GM19324 (cell line): Measurements from ENCODE around the gene CCDC57.
"Not testable (repeated sequence)": the region's sequence is repeated elsewhere in the genome, so short reads cannot be mapped to it uniquely, and the experiment has no call there.

Source experiments
- ATAC-seq: cut with Tn5 transposase; IDR thresholded peaks from one replicate; pipeline ENCODE4 v1.9.1; 2021; ENCODE audit warnings: mild to moderate bottlenecking, moderate library complexity; ENCODE audit not compliant: unreplicated experiment, low FRiP score

CCDC57 gene

DNA sequence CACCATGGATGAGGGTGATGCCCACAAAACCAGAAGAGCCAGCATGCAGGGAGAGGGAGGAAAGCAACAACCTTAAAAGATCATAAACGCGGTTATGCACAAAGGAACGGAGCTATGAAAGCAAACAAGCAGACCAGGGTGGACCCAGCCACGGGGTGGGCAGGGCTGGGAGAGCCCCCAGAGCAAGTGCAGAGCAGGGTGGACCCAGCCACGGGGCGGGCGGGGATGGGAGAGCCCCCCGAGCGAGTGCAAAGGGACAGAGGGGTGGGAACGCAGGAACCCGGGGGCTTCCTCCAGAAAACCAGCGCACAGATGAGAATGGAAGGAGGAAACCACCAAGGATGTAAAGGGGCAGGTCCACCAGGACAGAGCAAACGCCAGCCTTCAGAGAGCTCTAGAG is 33.2 kb downstream of the CCDC57 start:
- ATAC-seq: no peak

DNA sequence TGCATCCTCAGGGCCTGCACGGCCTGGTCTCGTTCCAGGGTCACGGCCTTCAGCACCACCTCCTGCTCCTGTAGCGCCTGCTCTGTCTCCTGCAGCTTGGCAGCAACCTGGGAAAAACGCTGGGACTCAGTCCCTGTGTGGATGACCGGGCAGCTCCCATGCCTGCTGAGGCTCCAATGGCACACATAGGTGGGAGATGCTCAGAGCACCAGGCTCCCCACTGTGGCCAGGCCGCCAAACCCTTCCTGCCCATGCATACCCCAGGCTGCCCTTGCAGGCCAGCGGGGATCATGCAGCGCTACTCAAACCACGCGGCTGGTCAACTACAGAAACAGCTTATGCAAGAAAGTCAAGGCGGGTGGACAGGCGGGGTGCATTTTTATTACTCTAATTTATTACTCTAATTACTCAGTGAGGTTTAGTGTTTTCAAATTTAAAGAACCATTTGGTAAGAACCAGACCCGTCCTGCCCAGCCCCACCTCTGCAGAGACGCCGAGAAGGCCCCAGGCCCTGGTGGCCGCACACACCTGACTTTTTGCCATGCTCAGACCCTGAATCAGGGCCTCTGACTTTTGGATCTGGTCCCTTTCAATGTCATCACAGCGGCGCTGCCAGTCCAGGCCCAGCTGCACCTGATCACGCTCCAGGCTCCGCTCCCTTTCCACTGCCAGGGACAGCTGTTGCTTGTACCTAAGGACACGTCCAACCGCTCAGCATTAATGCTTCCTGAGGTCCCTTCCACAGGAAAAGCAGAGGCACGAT is 34.0 kb downstream of the CCDC57 start:
- no peak for ATAC-seq

DNA sequence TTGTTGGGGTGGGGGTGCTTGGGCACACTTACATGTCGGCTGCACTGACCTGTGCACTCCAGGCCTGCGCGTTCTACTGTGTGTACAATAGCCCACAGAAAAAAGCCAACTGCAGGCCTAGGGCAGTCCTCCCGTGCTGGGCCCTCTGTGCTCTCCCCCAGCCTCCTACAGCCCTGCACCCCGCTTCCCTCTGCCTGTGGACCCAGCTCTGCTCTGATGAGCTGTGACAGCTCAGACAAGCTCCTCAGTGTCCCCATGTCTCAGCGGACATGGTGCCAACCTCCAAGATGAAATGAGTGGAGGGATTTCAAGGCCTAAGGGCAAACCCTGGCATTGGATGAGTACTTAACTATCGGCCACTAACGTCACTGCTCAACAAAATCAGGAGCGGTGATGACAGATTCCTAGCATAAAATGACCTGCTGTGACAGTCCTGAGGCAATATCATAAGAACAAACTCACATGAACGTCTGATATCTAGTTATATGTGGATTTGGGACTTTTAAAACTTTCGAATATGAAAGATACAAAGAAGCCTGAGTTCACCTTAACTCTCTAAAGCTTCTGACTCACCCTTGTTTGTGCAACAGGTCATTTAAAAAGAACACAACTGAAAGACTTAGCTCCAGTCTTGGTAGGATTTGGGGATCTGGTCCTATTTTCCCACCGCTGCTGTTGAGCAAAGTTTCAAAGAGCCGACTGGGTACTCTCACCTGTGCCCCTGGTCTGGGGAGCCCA is 34.7 kb downstream of the CCDC57 start:
- ATAC-seq: no peak

DNA sequence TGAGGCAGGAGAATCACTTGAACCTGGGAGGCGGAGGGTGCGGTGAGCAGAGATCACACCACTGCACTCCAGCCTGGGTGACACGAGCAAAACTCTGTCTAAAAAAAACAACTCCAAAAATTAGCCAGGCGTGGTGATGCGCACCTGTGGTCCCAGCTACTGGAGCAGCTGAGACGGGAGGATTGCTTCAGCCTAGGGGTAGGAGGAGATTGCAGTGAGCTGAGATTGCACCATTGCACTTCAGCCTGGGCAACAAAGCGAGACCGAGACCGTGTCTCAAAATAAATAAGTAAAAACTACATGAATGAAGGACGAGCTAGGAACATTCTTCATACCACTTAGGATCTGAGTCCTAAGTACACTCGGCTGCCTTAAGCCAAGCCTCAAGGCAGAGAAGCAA is 35.4 kb downstream of the CCDC57 start:
- no peak for ATAC-seq

DNA sequence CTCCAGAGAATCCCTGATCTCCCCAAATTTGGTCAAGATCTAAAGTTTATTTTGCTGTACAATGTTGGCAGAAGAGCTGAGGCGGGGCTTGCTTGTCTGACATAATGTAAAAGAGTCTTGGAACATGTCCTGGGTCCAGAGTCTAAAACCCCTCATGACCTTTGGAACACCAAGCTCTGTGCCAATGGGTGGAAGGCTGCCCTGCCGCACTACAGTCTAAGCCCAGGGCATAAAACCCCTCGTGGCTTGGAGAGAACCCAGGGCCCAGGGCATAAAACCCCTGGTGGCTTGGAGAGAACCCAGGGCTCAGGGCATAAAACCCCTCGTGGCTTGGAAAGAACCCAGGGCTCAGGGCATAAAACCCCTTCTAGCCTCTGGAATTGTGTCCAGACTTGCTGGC is 36.7 kb downstream of the CCDC57 start:
- no peak for ATAC-seq

DNA sequence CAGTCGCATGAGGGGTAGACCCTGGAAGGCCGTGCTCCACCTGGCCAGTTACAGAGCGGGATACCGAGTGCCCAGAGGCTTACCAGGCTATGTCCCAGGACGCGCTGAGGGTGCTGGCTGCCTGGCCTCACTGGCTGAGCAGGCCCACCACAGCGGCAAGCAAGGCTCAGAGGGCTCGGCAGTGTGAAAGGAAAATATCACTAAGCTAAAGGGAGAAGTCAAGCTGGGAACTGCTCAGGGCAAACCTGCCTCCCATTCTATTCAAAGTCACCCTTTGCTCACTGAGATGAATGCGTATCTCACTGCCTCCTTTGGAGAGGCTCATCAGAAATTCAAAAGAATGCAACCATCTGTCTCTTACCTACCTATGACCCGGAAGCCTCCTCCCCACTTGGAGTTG is 37.4 kb downstream of the CCDC57 start:
- no peak for ATAC-seq

DNA sequence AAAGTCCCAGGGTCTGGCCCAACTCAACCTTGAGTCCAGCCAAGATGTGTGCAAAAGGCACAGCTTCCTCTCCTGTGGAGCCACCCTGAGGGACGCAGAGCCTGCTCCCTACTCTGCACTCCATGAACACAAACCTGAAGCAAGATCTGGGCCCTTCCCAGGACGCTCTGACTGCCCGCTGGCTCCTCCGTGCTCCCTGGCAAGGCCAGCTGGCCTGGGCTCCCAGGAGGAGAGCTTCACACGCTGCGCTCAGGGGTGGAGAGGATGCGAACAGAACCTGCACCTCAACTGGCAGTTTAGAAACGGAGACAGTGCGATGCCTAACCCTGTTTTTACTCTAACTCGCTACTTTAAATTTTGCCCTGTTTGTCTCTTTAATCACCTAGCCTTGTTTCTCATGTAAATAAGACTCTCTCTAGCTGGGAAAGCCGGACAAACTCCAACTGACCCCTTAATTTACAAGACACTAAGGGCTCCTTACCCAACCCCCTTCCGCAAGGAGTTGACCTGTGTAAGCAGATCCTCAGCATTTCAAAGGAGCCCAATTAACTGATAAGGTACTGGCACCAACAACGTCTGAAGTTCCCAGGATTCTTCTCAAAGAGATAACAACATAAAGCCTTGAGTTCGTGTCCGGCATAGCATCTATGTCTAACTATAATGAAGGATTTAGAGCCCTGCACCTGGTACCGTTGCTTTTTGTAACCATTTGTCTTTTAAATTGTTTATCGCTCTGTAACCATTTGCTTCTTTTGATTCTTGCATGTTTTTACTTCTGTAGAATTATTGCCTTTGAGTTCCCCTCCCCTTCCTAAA is 38.4 kb downstream of the CCDC57 start:
- not testable (repeated sequence) for ATAC-seq

DNA sequence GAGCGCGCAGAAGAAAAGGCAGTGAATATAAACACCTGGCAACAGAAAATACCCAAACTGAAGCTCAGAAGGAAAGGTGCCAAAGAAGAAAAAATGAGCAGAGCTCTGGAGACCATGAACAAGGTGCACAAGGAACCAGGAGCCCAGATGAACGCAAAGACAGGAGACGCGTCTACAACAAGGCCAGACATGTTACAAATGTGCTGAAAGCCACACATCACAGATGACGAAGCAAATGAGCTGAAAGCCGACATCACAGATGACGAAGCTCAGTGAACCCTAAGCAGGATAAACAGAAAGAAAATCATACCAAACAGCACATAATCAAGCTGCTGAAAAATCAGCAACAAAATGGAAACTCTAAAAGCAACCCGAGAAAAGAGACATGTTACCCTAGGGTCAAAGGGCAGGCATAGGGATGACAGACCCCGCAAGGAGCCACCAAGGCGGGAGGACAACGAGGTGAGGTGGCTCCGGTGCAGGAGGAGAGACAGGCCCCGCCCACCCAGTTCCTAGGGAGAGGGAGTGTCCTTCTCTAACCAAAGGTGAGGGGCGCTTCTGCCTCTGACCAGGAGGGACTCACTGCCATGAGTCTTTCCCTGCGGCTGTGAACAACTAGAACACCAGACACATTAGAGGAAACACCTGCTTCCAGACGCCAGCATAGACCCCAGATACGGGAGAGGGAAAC is 39.1 kb downstream of the CCDC57 start:
- no peak for ATAC-seq

DNA sequence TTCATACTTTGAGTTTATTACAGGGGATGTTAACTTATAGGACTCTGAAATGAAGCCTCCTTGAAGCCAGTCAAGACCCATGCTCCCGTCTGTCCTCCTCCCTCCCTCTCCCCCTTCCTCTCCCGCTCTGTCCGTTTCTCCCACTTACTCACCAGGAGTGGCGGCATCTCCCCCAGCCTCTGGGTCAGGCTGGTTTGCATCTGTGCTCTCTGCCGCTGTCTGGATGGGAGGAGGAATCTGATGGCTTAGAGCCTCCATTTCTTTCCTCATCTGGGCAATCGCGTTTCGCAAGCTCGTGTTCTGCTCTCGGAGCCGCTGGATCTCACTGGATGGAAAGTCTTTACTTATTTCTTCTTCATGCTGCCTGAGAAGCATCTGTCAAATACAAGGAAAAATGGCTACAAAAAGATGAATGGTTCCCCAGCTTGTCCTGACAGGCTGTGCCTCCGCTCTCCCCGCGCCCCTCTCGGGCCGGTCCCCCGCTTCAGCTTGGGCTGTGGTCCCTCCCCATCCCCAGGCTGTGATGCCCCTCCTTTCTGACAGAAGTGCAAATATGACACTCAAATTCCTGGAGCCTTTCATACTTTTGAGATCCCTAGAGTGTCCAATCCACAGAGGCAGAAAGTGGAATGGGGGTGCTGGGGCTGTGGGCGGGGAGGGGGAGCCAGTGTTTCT is 40.0 kb downstream of the CCDC57 start:
- no peak for ATAC-seq

DNA sequence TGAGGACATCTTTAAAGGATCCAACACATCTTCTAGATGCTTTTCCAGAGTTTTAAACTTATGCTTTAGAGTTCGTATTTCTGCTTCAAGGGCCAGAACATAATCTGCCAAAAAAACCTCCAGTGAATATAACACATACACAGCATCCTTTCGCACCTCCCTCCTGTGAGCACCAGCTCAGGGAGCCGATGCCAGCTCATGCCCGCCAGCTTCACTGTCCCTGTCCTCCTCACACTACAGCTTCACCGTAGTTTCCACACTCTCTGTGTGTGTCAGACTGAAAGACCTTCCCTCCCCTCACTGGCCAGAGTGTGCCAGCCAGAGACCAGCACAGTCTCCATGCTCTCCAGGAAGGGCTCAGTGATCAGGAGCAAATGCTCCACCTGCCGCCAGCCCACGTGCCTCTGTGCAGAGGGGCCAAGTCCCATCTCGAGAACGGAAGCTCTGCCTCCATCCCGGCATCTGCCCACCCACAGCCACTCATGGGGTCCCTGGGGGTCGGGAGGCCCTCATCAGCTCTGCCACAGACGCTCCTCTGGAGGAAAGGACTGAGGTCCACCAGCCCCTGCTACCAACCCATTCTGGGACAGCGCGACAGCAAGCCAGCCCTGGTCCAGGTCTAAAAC is 40.8 kb downstream of the CCDC57 start:
- no peak for ATAC-seq

DNA sequence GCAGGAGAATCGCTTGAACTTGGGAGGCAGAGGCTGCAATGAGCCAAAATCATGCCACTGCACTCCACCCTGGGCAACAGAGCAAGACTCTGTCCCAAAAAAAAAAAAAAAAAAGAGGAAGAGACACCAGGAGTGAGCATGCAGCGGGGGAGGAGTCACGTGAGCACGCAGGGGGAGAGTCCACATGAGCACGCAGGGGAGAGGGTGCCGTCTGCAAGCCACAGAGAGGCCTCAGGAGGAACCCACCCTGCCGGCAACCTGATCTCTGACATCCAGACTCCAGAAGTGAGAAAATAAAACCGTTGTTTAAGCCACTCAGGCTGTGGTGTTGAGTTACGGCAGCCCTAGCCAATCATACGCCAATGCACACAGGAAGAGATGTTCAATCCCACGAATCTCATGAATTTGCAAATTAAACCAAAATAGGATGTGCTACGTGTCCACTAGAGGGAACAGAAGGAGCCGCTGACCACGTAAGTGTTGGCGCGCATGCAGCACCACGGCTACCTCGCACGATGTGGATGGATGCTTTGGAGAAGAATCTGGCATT is 42.2 kb downstream of the CCDC57 start:
- no peak for ATAC-seq

DNA sequence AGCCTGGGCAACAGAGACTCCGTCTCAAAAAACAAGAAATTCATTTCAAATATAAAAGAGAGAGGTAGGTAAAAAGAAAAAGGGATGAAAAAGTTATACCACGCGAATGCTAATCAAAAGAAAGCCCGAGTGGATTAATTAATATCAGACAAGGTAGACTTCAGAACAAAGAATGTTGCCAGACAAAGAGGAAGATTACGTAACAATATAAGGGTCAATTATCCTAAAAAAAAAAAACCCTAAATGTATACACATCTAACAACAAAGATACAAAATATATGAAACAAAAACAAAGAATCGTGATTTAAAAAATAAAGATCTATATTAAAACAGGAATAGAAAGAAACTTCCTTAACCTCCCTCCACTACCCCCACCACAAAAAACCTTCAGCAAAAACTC is 44.1 kb downstream of the CCDC57 start:
- no peak for ATAC-seq

DNA sequence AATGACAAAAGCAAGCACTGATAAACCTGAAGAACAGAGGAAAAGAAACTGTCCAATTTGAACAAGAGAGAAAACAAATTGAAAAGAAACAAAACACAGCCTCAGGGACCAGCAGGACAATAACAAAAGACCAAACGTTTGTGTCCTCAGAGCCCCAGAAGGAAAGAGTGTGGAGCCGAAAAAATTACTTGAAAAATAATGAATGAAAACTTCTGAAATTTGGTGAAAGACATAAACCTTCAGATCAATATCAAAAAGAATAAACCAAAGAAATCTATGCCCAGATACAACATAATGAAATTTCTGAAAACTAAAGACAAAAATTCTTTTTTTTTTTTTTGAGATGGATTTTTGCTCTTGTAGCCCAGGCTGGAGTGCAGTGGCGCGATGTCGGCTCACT is 45.6 kb downstream of the CCDC57 start:
- ATAC-seq: no peak

DNA sequence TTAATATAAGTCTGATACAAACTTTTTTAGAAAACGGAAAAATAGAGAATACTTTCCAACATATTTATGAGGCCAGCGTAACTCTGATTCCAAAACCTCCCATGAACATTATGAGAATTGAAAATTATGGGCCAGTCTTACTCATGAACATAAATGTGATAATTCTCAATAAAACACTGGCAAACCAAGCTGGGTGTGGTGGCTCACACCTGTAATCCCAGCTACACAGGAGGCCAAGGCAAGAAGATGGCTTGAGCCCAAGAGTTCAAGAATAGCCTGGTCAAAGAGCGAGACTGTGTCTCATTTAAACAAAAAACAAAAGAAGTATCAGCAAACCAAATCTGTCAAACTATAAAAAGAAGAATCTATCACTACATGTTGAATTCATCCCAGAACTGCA is 47.8 kb downstream of the CCDC57 start:
- ATAC-seq: no peak

DNA sequence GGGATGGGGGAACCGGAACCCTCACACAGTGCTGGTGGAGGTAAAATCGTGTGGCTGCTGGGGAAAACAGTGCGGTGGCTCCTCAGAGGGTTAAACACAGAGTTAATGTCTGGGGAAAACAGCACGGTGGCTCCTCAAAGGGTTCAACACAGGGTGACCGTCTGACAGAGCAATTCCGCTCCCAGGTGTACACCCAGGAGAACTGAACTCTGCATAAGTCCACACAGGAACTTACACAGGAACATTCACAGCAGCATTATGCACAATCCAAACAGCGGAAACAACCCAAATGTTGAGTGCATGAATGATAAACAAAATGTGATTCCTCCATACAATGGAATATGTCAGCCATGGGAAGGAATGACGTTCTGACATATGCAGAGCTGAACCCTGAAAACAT is 51.4 kb downstream of the CCDC57 start:
- no peak for ATAC-seq

DNA sequence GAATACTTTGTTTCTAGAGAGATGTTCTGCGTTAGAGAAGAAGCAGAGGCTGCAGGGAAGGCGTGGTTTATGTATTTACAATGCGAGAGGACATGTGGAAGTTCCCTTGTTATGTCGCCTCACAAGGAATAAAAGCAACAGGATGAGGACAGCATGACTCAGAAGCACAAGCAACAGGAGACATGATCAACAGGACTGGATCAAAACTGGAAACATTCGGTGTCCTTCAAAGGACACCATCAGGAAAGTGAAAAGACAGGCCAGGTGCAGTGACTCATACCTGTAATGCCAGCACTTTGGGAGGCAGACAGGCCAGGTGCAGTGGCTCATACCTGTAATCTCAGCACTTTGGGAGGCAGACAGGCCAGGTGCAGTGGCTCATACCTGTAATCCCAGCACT is 52.6 kb downstream of the CCDC57 start:
- ATAC-seq: no peak

DNA sequence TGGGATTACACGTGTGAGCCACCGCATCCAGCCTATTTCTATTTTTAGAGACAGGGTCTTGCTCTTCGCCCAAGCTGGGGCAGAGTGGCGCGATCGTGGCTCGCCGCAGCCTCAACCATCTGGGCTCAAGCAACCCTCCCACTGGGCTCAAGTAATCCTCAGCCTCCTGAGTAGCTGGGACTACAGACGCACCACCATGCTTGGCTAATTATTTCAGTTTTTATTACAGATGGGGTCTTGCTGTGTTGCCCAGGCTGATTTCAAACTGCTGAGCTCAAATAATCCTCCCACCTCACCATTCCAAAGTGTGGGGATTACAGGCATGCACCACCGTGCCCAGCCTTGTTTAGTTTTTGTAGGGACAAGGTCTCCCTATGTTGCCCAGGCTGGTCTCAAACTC is 53.8 kb downstream of the CCDC57 start:
- no peak for ATAC-seq

DNA sequence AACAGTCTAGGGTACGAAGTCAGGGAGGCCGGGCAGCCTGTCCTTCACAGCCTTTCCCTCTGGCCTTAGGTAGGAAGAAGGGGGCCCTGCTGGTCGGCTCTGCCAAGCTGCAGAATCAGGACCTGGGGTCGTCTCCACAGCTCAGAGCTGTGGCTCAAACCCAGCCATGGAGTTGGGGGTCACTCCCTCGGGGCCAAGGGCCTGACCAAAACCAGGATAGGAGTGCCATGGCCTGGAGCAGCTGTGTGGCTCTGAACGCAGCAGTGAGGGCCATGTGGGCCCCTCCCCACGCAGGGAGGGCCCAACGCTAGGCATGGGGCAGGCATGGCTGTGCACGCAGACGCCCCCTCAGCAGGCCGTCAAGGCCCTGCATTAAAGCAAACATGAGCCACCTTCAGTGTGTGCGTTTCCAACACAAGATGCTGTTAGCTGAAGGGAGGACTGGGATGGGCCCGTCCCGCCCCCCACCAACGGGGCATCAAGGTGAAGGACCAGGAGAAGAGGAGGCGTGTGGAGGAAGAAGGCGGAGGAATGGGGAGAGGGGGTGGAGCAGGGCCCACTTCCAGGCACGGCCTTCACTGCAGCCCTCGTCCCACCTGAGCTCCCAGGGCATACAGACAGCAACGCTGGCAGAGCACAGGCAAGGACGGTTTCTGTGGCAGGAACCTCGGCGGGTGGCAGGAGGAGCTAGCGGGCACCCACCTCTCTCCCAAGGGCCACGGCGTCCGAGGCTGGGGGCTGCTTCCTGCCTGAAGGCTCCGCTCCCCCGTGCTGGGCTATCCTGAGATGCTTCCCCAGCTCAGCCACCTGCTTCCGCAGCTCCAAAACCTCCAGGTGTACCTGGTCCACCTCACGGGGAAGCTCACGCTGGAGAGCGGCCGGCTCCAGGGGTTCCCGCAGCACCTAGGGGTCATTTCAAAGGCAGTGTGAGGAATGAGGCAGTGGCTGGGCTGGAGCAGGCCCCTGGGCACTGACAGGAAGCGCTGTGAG is 55.3 kb downstream of the CCDC57 start:
- no peak for ATAC-seq
